Measurements from ENCODE around the gene ZNF804B.

Gene ZNF804B

GRCh38 chr7:88915615-88916014 is 156.1 kb downstream of the ZNF804B start:
- H3K27ac ChIP-seq (replicated peaks), result no peak overlapping the region
- no peaks in the 10 kb centered on the region for H3K27me3 ChIP-seq (ENCODE audit: insufficient read depth, poor library complexity, severe bottlenecking)
- TF ChIP-seq SPI1 (IDR thresholded peaks at IDR 0.05; ENCODE audit: borderline replicate concordance, low read depth) (no peak), POLR2AphosphoS5 (IDR thresholded peaks at IDR 0.05; ENCODE audit: low read depth) (no peak), REST (IDR thresholded peaks at IDR 0.05; ENCODE audit: insufficient replicate concordance, low read depth) (no peak), GABPA (IDR thresholded peaks at IDR 0.05; ENCODE audit: low read depth) (no peak)
- TF ChIP-seq, protein P1, sequence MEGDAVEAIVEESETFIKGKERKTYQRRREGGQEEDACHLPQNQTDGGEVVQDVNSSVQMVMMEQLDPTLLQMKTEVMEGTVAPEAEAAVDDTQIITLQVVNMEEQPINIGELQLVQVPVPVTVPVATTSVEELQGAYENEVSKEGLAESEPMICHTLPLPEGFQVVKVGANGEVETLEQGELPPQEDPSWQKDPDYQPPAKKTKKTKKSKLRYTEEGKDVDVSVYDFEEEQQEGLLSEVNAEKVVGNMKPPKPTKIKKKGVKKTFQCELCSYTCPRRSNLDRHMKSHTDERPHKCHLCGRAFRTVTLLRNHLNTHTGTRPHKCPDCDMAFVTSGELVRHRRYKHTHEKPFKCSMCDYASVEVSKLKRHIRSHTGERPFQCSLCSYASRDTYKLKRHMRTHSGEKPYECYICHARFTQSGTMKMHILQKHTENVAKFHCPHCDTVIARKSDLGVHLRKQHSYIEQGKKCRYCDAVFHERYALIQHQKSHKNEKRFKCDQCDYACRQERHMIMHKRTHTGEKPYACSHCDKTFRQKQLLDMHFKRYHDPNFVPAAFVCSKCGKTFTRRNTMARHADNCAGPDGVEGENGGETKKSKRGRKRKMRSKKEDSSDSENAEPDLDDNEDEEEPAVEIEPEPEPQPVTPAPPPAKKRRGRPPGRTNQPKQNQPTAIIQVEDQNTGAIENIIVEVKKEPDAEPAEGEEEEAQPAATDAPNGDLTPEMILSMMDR (IDR thresholded peaks at IDR 0.05; ENCODE audit: insufficient read depth, low read length), result no peak
- no peak overlapping the region for H3K4me3 ChIP-seq (replicated peaks; ENCODE audit: insufficient read depth, low read length)
- no peak for DNase-seq (ENCODE audit: low read depth in 1 of 2, low spot score in 1 of 2)

DNA sequence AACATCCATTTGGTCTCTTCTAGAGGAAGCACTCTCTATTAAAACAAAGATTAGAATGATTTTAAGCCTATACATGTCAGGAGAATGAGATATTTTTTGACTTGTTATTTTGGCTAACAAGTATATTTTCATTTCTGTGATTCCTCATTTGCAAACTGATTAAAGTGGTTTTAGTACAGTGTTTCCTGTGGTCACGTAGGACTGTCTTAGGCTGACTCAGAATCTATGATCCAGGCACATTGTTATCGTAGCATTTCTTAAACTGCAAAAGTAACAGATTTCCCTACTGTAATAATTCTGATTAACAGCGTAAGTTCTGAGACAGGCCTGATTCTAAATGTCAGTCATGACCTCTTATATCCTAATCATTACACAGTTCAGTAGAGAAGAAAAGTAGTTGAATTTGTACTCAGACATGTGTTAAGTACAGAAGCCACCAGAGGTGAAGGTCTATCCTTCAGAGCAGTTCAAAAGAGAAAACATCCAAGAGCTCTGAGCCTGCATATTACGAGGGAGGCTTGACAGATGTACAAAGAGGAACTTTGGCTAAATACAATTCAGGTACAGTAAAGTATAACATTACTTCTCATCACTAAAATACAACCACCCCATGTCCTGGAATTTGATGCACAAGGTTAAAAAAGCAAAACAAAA is 160.1 kb downstream of the ZNF804B start:
- DNase-seq (ENCODE audit: low read depth in 1 of 2, low spot score in 1 of 2), result no peak
- H3K27me3 ChIP-seq (ENCODE audit: insufficient read depth, poor library complexity, severe bottlenecking), result no peaks in the 10 kb centered on the region
- TF ChIP-seq POLR2AphosphoS5 (IDR thresholded peaks at IDR 0.05; ENCODE audit: low read depth) (no peak), REST (IDR thresholded peaks at IDR 0.05; ENCODE audit: insufficient replicate concordance, low read depth) (no peak), SPI1 (IDR thresholded peaks at IDR 0.05; ENCODE audit: borderline replicate concordance, low read depth) (no peak), GABPA (IDR thresholded peaks at IDR 0.05; ENCODE audit: low read depth) (no peak)
- TF ChIP-seq, protein P1 (IDR thresholded peaks at IDR 0.05; ENCODE audit: insufficient read depth, low read length), result no peak
- H3K27ac ChIP-seq (replicated peaks), result no peak overlapping the region
- H3K4me3 ChIP-seq (replicated peaks; ENCODE audit: insufficient read depth, low read length), result no peak overlapping the region

- Histone ChIP-seq H3K27ac (replicated peaks) (no peak overlapping the region), H3K4me3 (replicated peaks; ENCODE audit: insufficient read depth, low read length) (no peak overlapping the region), H3K27me3 (ENCODE audit: insufficient read depth, poor library complexity, severe bottlenecking) (no peaks in the 10 kb centered on the region)
- no peak for DNase-seq (ENCODE audit: low read depth in 1 of 2, low spot score in 1 of 2)
- TF ChIP-seq GABPA (IDR thresholded peaks at IDR 0.05; ENCODE audit: low read depth) (no peak), POLR2AphosphoS5 (IDR thresholded peaks at IDR 0.05; ENCODE audit: low read depth) (no peak), REST (IDR thresholded peaks at IDR 0.05; ENCODE audit: insufficient replicate concordance, low read depth) (no peak), SPI1 (IDR thresholded peaks at IDR 0.05; ENCODE audit: borderline replicate concordance, low read depth) (no peak)
- TF ChIP-seq, protein P1 (IDR thresholded peaks at IDR 0.05; ENCODE audit: insufficient read depth, low read length), result no peak
Measured at GRCh38 chr7:88922944-88923343, 163.4 kb downstream of the ZNF804B start.
